Inflammatory macrophage treated with lipopolysaccharide for 1 hour (primary cell): ENCODE results near the gene HDAC9.

Experiments
- DNase-seq, 2 donors: peaks; one replicate each; pipeline ENCODE4 v3.0.0-alpha.2; 2020 to 2022

HDAC9 gene

DNA sequence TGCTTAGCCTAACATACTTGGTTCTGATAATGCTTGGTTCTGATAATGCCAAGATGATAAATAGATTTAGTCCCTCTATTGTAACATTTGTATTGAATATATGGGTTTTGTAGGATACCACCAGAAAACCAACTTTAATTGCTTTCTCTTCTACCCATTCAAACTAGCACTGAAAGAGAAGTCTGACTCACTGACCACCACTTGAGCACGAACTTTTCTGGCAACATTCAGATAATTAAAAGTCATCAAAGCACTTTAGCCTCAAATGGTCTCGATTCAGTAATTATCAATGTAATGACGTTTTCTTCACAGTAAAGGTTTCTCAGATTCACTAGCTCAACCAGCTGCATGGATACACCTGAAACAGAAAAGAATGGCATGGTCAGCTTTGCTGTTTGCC lies 63.0 kb downstream of the HDAC9 start:
- no peak for DNase-seq

DNA sequence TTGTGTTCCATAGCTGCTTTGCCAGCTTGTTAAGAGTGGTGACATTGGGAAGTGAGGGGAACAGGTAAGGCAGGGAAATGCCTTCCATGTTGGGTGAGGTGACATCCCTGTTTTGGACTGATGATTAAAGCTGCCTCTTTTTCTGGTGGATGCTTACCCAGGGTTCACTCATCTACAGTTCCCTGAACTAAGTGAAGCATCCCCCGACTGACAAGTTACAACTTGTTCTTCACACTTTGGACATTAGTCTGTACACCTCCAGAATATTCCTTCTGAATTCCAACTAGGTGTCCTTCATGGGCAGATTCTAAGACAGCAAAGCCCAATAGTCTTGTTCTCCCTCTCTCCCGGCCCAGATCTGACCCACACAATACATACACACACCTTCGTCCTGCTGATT lies 63.4 kb downstream of the HDAC9 start:
- DNase-seq = no peak

DNA sequence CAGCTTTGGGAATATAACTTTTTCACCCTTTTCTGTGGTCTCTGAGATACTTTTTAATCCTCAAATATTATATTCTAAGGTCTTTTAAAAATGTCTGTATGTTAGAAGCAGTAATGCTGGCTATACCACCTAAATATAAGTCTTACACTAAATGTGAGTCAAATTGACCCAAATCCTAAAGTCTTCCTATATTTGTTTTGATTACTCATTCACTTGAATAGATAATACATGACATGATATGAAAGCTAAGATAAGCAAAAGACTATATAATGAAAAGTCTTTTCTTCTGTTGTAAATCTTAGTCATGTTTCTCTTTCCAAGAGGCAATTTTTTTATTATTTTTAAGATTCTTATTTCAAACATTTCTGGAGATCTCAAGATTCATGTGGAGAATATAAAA lies 64.2 kb downstream of the HDAC9 start:
- no peak for DNase-seq

DNA sequence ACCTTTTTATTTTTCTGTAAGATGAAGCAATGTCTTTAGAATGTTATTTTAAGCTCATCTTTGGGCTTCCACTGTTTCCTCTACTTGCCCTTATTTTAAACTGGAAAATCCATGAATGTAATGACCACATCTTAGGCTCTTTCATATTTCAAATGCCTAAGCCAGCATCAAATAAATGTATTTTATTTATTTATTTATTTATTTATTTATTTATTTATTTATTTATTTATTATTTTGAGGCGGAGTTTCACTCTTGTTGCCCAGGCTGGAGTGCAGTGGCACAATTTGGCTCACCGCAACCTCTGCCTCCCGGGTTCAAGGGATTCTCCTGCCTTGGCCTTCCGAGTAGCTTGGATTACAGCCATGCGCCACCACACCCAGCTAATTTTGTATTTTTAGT lies 69.2 kb downstream of the HDAC9 start:
- no peak for DNase-seq

DNA sequence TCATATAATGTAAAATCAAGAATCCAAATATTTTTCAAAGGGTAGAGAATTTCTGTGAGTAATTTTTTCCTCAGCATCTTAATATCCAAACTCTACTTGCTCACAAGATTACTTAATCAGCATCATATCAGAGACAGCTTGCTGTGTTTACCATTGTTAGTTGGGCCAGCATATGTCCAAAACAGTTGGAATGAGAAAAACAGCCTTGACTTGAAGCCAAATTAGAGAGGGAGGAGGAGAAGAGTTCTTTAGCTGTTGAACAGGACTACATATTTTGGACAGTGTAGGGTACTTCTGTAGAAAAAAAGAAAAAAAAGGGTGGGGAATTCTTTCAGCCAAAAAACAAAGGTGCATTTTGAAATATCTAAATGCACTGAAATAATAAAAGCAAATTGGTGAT lies 69.8 kb downstream of the HDAC9 start:
- no peak for DNase-seq

DNA sequence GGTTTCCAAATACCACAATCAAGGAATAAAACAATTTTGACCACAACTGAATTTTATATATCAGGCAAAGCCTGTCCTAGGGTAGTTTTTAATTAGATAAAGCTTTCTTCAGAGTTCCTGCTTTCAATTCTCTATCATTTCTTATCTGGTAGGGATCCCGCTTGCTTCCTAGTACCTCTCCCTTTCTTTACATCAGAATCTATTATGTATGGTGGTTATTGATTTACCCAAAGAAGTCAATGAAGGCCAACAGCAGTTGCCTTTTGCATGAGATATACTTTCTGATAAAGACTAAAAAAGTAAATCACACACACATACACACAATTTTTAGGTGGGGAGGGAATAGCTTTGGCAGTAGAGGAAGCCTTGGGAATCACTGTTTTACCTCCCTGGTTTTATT lies 70.7 kb downstream of the HDAC9 start:
- DNase-seq = no peak

DNA sequence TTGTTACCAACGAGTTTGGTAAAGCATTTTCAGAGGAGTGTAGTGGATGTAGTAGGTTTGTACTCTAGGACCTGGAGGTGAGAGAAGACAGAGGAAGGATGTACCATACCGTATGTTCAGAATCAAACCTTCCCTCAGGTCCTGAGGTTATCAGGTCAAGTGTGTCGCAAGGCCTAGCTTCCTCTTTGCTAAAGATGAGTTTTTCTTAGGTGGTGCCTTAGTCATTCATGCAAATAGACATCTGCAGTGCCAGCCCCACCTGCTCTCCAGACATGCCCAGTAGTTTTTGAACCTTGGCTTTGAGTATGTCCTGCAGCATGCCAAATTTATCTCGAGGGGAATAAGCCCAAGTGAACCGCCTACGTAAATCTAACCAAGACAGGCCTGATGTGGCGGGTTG lies 71.3 kb downstream of the HDAC9 start:
- peak in 1 of 2 donors; percentile 20 for DNase-seq

DNA sequence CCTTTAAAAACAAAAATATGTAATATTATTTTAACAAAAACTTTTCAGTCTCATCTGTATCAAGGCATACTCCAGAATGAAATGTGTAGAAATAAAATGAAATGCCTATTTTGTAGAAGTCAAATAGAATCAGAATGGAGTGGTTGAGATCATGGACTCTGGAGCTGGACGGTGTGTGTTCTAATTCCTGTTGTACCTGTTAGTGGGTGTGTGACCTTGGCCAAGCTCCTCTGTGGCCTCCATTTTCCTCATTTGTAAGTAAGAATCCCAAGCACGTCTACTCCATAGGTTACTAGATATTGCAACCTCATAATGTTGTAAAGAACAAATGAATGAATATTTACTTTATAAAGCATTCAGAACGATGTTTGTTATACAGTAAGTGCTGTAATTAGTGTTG lies 74.9 kb downstream of the HDAC9 start:
- no peak for DNase-seq

DNA sequence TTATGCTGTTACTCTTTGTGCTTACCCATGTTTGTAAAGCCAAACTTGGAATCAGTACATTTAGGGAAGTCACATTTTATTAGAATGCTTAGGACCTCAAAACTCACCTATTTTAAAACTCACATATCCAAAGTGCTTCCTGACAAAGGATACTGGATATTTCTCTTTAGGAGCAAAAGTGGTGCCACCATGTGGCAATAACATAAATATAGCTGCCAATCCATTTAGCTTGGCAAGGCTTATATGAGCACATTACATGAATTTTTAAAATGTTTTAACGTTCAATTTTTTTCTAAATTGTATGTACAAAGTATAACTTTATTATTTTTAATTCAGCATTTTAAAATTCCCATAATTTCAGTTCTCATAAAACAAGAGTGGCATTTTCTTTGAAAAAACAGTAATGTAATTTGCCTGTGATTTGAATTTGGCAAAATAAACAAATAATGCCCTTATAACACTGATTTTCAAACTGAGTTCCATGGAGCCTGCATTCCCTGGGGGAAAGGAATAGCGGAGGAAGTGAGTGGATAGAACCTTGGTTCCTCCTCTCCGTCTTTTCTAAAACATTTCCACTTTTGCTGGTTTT lies 75.4 kb downstream of the HDAC9 start:
- DNase-seq = peak; percentile 25 to 45

DNA sequence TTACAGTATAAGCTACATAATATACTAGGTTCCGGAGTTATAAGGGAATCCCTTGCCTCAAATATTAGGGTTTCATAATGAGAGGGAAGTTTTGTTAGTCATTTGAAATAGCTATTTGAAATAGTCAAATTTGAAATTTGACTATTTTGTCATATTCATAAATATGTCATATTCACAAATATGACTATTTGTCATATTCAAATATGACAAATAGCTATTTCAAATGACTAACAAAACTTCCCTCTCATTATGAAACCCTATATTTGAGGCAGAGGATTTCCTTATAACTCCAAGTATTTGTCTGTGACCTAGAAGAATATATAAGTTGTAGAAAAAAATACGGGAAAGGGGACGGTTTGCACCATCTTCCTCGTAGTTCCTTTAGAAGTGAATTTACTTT lies 76.6 kb downstream of the HDAC9 start:
- DNase-seq = peak; percentile 66 to 90

DNA sequence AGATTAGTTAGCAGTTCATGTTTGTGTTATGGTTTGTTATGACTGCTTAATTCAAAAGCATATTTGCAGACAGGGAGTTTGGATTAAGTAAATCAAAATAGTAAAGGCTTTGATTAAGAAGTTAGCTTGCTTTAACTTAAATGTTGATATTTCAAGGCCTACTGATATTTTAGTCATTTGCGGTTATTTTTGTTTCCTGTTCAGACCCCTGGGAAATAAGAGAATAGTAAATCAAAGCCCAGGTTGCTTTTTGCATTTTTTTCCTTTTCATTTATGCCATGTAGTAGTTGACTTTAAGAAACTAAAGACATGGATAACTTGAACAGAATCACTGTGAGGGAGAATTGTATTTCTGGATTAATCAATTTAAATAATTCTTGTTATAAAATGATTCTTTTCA lies 77.3 kb downstream of the HDAC9 start:
- no peak for DNase-seq

DNA sequence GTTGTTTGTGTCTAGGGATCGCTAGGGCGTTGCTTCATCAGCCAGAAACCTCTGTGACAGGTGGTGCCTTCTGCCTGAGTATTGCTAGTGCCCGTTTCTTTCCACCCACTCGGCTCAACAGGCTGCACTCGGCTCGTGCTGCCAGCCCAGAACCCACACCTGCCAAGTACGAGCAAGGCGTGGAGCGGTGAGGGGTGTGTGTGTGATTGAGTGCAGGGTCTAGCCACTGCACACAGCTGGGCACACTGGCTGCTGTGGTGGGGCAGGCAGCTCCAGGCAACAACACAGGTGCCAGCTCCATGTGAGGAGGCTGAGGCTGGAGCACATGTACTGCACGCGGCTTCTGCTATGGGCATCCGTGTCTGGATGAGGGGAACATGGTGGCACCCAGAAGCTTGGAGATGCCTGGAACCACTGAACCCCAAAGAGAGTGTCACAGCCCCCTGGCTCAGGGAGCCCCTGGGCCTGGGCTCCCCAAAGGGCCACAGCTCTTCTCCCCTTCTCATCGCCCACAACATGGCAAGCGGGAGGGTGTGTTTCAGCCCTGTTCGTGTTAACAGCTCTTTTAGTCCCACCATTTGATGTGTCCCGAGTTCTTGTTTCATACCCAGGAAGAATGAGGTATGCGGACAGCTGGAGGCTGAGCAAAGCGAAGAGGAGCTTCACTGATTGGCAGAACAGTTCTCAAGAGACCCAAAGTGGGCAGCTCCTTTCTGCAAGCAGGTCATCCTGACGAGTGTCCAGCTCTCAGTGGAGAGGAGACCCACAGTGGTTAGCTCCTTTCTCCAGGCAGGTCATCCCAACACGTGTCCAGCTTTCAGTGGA lies 78.1 kb downstream of the HDAC9 start:
- DNase-seq = no peak

DNA sequence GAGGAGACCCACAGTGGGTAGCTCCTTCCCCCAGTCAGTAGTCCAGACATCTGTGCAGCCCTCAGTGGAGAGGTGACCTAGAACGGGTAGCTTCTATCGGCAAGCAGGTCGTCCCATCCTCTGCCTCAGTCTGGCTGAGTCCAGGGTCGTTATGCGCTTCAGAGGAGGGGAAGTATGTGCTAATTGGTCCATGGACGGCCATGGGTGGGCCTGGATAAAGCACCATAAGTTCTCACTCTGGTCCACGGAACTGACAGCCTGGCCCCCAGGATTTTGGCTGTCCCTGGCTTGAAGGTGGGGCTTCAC lies 78.6 kb downstream of the HDAC9 start:
- DNase-seq = no peak

DNA sequence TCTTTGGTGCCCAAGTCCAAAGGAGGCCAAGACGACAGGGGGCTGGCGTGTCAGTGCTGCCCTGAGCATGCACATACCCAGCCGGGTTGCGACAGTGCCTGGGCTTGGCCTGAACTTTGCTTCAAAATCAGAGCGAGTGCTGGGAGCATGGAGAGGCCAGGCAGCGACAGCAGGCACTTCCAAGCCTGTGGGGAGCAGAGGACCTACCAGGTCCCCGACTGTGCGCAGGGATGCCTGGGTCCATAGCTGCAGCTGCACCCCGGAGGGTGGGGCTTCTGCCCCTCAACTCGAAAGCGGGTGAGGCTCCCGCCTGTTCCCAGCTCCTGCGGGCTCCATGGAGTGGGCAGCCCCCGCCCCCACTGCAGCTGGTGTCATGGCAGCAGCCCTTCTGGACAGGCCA lies 79.1 kb downstream of the HDAC9 start:
- DNase-seq = no peak

DNA sequence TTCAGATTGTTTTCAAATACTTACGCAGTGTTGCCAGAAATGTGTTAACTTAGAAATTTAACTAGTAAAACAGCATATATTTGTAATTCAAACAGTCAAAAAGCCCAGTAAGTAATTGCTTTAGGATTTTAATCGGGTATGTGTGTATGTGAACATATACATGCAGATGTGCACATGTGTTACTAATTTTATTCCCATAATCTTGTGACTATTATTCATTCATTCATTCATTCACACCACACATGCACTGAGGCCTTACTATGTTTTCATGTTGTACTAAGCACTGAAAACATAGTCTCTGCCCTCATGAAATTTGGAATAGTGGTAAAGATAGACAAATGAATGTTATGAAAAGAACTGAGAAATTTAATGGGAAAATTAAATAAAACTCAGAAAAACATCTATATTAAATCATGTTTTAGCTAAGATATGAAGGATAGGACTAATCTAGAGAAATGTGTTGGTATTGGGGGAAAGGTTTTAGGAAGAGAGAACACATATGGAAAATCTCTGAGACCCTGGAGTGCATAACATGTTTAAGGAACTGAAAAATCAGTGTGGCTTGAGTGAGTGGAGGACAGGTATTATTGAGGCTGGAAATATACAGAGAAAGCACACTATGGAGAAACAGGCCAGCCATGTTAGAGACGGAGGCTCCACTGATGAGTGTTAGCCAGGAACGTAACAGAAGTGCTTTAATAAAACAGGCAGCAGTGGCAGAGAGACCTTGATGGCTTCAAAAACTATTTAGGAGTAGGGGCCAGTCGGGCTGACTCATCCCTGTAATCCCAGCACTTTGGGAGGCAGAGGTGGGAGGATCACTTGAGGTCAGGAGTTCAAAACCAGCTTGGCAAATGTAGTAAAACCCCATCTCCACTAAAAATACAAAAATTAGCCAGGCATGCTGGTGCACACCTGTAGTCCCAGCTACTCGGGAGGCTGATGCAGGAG lies 80.3 kb downstream of the HDAC9 start:
- no peak for DNase-seq

DNA sequence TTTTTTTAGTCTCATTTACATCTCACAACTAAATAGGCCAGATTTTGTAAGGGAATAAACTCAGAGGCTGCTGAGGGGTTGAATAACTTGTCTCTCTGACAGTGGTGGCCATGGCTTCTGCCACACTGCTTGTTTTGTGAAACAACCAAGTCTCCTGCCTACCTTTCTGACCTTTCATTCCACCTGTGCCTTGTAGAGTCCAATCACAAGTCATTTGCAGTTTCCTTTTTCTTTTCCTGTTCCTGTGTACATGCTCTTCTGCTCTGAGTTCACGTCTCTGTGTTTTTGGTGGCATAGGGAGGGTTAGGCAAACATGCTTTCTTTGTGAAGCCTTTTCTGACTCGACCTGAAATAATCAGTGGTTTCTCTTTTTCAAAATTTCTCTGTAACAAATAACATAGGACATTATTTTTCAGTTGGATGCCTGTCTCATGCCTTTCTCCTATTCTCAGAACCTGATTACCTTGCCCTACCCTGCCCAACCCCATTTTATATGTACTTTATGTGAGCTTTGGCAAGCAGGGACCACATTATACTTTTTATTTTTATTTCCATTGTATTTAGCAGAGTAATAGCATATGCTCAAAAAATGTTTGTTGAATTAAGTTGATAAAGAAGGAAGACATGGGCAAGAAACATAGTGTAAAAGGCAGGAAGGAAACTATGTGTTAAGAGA lies 81.7 kb downstream of the HDAC9 start:
- DNase-seq = no peak

DNA sequence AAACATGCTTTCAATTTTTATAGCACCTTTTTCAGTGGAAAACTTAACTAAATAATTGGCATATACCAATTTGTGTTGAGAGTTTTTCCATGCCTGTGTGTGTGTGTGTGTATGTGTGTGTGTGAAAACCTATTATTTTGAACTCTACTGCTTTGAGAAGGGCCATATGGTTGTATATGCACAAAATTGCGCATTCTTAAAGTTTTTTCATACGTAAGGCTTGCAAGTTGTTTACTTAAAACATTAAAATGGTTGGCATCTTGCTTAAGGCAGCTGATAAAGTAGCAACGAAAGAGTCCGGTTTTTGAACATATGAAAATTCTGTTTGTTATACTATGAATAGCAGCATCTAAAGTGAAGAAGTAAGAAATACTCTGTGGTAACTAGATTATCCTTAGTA lies 84.1 kb downstream of the HDAC9 start:
- DNase-seq = no peak

DNA sequence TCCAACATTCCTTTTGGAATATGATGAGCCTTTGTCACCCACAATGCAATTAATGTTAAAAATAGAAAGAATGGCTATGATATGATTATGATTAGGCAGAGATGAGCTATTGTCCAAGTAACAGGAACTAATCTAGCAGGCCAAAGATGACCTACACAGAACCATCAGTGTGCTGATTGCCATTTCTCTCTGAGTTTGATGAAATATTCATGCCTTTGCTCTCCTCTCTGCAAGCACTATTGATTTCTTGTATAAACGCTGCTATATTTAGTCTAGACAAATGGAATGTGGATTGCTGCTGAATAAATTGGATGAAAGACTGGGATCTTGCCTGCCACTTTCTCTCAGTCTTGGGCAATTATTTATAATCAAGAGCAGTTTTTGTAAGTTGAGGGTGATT lies 85.4 kb downstream of the HDAC9 start:
- no peak for DNase-seq

DNA sequence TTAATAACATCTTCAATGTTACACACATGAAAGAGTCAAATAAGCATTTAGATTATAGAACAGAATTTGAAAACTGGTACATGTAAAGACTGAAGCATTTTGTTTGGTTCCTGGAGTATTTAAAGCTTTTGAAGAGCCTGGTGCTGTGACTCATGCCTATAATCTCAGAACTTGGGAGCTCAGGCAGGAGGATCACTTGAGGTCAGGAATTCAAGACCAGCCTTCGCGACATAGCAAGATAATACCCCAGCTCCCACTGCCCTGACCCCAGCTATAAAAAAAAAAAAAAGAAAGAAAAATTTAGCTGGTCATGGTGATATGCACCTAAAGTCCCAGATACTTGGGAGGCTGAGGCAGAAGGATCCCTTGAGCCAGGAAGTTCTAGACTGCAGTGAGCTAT lies 87.8 kb downstream of the HDAC9 start:
- DNase-seq = no peak

DNA sequence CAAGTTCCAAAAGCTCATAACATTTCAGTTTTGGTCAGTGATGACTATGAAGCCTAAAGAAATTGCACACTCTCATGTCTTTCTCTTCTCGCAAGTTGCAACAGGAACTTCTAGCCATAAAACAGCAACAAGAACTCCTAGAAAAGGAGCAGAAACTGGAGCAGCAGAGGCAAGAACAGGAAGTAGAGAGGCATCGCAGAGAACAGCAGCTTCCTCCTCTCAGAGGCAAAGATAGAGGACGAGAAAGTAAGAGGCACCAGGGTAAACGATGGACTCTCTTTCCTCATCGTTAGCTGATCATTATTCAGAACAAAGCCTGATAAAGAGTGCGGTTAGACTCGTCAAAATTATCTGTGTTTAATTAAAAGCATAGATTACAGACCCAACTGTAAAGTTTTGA lies 94.7 kb downstream of the HDAC9 start:
- peak; percentile 33 to 46 for DNase-seq

DNA sequence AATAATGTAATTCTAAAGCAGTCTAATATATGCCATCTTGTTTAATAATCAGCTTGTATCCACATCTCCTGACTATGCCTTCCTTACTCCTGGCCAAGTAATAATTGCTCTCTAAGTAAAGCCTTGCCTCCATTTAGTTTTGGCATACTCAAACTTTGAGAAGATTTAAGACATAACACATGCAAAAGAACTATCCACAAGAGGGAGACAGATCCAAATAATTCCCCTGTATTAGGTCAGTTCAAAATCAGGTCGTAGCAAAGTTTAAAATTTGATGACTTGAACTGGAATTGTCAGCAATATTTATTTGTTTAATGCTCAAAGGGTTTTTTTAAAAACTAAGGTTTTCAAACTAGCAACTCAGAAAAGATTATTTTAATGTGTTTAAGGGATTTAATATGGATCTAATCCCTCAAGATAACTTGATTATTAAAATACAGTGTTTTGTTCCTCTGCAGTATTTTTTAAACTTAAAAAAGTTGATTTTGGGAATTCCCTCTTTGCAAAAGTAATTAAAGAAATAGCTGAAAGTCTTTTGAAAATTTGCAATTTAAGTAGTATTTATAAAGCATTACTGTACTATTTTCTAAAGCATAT lies 95.3 kb downstream of the HDAC9 start:
- peak; percentile 31 to 58 for DNase-seq

DNA sequence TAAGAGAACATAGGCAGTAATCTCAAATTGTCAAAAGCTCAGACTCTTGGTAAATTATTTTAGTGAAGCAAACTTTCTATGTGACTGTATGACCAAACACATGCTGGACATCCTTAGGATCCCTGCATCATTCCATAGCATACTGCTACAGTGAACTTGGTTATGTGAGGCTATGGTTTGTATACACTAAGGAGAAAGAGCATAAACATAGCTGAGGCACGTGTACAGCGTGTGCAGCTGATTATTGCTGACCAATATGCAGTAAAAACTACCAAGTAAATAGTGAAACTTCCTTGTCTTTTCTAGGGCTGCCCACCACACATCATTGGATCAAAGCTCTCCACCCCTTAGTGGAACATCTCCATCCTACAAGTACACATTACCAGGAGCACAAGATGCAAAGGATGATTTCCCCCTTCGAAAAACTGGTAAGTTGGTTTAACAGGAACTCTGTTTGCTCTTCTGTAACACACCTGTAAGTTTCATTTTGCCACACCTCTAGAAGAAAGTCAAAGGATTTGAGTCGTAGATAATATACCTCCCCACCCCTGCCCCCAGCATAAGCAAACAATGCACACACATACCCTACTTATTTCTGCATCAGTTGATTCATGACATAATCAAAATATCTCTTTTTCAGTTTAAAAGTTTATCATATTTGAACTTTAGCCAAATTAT lies 98.2 kb downstream of the HDAC9 start:
- no peak for DNase-seq
